AG04449 (cell line): Measurements from ENCODE around the gene SPPL3.
"Not testable (repeated sequence)": the region's sequence is repeated elsewhere in the genome, so short reads cannot be mapped to it uniquely, and the experiment has no call there.

Experiments used
- CTCF ChIA-PET: fragments of 350-600 bp; formaldehyde crosslinking; extraction: SDS; loops from one replicate; lab custom pipeline; 2021; ENCODE audit warnings: antibody characterized with exemption; lab: Yijun Ruan, JAX
- POLR2A ChIA-PET: fragments of 400-600, 350-600 bp; formaldehyde crosslinking; extraction: SDS; loops from one replicate; lab custom pipeline; 2020; ENCODE audit warnings: antibody characterized with exemption, inconsistent platforms; lab: Yijun Ruan, JAX
- DNase-seq: peaks from one replicate; pipeline ENCODE4 v3.0.0-alpha.2; 2010; ENCODE audit warnings: low read depth, low spot score
- H3K4me3 ChIP-seq: 2 replicates; pipeline ENCODE4 v1.5.1; 2011; ENCODE audit warnings: low read depth, mild to moderate bottlenecking, control low read depth, low read length
- TF ChIP-seq, protein P1 (sequence below): IDR thresholded peaks from one replicate; pipeline ENCODE4 v1.5.1; 2011; ENCODE audit warnings: mild to moderate bottlenecking, moderate library complexity, low read length, control low read depth, inconsistent platforms; ENCODE audit not compliant: insufficient read depth; ENCODE audit errors: missing control alignments

The SPPL3 gene

DNA sequence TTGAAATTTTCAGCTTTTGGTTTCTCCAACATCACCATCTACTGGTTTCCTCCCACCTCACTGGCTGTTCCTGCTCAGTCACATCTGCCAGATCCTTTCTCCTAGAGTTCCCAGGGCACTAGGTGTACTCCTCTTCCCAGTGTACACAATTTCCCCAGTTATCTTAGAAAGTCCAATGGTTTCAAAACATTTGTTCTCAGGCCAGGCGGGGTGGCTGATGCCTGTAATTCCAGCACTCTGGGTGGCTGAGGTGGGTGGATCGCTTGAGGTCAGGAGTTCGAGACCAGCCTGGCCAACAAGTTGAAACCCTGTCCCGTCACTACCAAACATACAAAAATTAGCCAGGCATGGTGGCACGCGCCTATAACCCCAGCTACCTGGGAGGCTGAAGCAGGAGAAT is 60.7 kb downstream of the SPPL3 start:
- CTCF ChIA-PET: no interaction called here
- TF ChIP-seq, protein P1, sequence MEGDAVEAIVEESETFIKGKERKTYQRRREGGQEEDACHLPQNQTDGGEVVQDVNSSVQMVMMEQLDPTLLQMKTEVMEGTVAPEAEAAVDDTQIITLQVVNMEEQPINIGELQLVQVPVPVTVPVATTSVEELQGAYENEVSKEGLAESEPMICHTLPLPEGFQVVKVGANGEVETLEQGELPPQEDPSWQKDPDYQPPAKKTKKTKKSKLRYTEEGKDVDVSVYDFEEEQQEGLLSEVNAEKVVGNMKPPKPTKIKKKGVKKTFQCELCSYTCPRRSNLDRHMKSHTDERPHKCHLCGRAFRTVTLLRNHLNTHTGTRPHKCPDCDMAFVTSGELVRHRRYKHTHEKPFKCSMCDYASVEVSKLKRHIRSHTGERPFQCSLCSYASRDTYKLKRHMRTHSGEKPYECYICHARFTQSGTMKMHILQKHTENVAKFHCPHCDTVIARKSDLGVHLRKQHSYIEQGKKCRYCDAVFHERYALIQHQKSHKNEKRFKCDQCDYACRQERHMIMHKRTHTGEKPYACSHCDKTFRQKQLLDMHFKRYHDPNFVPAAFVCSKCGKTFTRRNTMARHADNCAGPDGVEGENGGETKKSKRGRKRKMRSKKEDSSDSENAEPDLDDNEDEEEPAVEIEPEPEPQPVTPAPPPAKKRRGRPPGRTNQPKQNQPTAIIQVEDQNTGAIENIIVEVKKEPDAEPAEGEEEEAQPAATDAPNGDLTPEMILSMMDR: no peak
- POLR2A ChIA-PET: no interaction called here
- DNase-seq: no peak
- H3K4me3 ChIP-seq: no peak overlapping the region

DNA sequence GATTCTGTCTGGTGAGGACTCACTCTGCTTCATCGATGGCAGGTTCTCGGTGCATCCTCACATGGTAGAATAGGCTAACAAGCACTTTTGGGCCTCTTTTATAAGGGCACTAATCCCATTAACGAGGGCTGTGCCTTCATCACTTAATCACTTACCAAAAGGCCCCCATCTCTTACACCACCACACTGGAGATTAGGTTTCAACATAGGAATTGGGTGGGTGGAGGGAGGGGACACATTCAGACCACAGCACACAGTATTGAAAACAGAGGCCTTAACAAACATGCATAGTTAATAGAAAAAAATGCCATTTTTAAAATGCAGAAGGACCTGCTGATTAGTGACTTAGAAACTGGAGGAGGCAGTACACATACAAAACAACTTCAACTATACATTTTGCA is 61.6 kb downstream of the SPPL3 start:
- no peak overlapping the region for H3K4me3 ChIP-seq
- ChIA-PET POLR2A (no interaction called here), CTCF (no interaction called here)
- no peak for DNase-seq
- TF ChIP-seq, protein P1: no peak

DNA sequence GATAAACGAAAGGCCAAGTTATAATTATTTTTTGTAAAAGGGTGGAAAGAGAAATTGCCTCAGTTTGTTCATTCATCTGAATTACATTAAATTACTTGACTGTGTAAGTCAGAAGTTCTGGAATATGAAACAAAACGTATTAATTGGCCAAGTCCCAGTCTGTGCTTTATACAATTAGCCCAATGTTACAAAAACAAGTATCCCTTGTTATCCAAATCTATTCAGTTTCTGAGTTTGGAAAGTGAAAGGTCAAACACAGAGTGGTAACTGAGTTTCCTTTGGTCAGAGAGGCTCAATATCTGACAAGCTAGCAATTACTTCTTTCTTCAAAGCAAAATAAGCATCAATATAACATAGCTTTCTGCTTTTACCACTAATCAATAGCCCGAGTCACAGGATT is 62.6 kb downstream of the SPPL3 start:
- POLR2A ChIA-PET: no interaction called here

DNA sequence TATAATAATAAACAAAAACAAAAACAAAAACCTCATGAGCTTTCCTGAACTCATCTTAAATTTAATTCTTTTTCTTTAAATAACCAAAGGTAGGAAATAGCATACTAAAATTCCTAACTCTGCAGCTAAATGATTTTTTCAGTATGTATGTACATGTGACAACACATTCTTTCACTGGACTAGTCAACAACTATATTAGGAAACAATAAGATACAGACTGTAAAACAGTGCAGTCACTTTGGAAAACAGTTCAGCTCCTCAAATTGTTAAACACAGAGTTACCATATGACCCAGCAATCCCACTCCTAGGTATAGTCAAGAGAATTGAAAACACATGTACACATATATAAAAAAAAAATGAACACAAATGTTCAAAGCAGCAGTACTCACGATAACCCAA is 64.7 kb downstream of the SPPL3 start:
- ChIA-PET POLR2A (no interaction called here), CTCF (interaction anchor here (0.6 kb wide), 1 partner anchor 17 kb away, joined by 3 read pairs; no protein-coding TSS in a partner anchor)
- TF ChIP-seq, protein P1: no peak

More for the DNA sequence above, 62.6 kb downstream of the SPPL3 start:
- TF ChIP-seq, protein P1: no peak
- H3K4me3 ChIP-seq: no peak overlapping the region
- no peak for DNase-seq
- CTCF ChIA-PET: no interaction called here

DNA sequence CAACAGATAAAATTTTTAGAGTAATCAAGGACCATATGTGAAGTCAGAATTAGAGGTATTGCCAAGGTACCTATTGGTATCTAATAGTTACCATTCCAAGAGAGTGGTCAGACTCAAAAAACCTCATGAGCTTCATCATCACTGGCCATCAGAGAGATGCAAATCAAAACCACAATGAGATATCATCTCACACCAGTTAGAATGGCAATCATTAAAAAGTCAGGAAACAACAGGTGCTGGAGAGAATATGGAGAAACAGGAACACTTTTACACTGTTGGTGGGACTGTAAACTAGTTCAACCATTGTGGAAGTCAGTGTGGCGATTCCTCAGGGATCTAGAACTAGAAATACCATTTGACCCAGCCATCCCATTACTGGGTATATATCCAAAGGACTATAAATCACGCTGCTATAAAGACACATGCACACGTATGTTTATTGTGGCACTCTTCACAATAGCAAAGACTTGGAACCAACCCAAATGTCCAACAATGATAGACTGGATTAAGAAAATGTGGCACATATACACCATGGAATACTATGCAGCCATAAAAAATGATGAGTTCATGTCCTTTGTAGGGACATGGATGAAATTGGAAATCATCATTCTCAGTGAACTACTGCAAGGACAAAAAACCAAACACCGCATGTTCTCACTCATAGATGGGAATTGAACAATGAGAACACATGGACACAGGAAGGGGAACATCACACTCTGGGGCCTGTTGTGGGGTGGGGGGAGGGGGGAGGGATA is 65.4 kb downstream of the SPPL3 start:
- POLR2A ChIA-PET, DNase-seq: not testable (repeated sequence)
- CTCF ChIA-PET: interaction anchor here (0.6 kb wide), 1 partner anchor 18 kb away, joined by 3 read pairs; no protein-coding TSS in a partner anchor

More for the DNA sequence above, 64.7 kb downstream of the SPPL3 start:
- no peak overlapping the region for H3K4me3 ChIP-seq
- DNase-seq: no peak

DNA sequence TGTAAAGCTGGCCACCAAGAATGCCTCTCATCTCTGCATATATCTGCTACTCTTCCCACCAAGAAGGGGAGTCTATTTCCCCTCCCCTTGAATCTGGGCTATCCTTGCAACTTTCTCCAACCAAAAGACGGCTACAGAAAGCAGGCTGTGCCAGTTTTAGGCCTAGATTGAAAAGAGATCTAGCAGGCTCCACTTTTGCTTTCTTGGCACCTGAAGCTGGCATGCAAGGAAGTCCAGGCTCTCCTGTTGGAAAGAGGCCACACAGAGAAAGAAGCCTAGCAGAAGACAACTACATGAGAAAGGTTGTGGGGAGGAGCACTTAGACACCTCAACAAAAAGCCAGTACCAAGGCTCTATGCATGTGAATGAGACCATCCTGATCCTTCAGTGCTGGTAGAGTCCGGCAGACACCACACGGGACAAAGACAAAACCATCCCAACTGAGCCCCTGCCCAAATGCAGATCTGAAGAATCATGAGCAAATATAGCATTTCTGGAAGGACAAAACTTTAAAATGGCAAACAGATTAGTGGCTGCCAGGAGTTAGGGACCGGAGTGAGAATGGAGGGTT is 68.0 kb downstream of the SPPL3 start:
- POLR2A ChIA-PET: no interaction called here
- TF ChIP-seq, protein P1: no peak
- DNase-seq: no peak
- H3K4me3 ChIP-seq: no peak overlapping the region
- CTCF ChIA-PET: interaction anchor here (0.7 to 1.2 kb wide), 3 partner anchors 9 to 136 kb away, joined by 3 to 5 read pairs (median 4); no protein-coding TSS in a partner anchor

More for the DNA sequence above, 65.4 kb downstream of the SPPL3 start:
- H3K4me3 ChIP-seq: not testable (repeated sequence)
